Spleen (tissue), 7 donors: ENCODE measurements around the gene PTCH1.

Source experiments
- CTCF ChIP-seq, 11 experiments: fragments of 200-600 bp in 7 of 11; fragments of 450-650 bp in 4 of 11; sonication (generic) in 4 of 11; IDR thresholded peaks in 8 of 11; conservative IDR thresholded peaks in 3 of 11; 1 replicate in 7 of 11; 2 replicates in 4 of 11; pipeline versions ENCODE4 v1.4.0 to v1.8.0; 2016 to 2021; ENCODE audit warnings: antibody characterized with exemption in 11 of 11, inconsistent platforms in 4 of 11, mild to moderate bottlenecking in 1 of 11
- POLR2A ChIP-seq, 3 donors: fragments of 450-650 bp; IDR thresholded peaks; one replicate each; pipeline ENCODE4 v1.5.1; 2017; ENCODE audit warnings: antibody characterized with exemption in 3 of 3, mild to moderate bottlenecking in 1 of 3
- POLR2AphosphoS5 ChIP-seq, 3 donors: sonication (generic); formaldehyde crosslinking; IDR thresholded peaks; one replicate each; pipeline ENCODE4 v1.5.1; 2017; ENCODE audit warnings: antibody characterized with exemption in 3 of 3
- donor health status: DM: no; HTN: no; CAD: no; lungs with moderate emphysema.
- donor health status: DM: no; HTN: no; CAD: no.
- donor health status: DM: no; HTN: no; CAD: no.

- TF ChIP-seq POLR2A (IDR thresholded peaks at IDR 0.05) = no peak
- TF ChIP-seq POLR2AphosphoS5 (IDR thresholded peaks at IDR 0.05) = no peak
- TF ChIP-seq CTCF (IDR thresholded peaks at IDR 0.05 in 8 of 11, conservative IDR thresholded peaks at IDR 0.05 in 3 of 11) = no peak
Observed at GRCh38 chr9:95551406-95551805, 34.6 kb upstream of the PTCH1 start.
